KMS-11 (cell line): ENCODE results near the gene FERMT3.
A peak's percentile ranks its signal among the peaks of the same experiment; 100 is the strongest.

Source experiments
- H2AFZ ChIP-seq: fragments of 200-600 bp; sonication (generic); 2 replicates; pipeline ENCODE4 v1.6.1; 2016; ENCODE audit warnings: antibody characterized with exemption, mixed run types, low read depth
- H3K27ac ChIP-seq: fragments of 200-600 bp; sonication (generic); 2 replicates; pipeline ENCODE4 v1.6.1; 2016; ENCODE audit warnings: mild to moderate bottlenecking, mixed run types
- H3K27me3 ChIP-seq: fragments of 200-600 bp; sonication (generic); 2 replicates; pipeline ENCODE4 v1.6.1; 2017; ENCODE audit warnings: mild to moderate bottlenecking, low read depth, mixed run types, moderate library complexity; ENCODE audit not compliant: insufficient read depth
- H3K36me3 ChIP-seq: fragments of 200-600 bp; sonication (generic); 2 replicates; pipeline ENCODE4 v1.6.1; 2017; ENCODE audit warnings: mild to moderate bottlenecking, mixed run types; ENCODE audit not compliant: insufficient read depth
- H3K4me1 ChIP-seq: fragments of 200-600 bp; sonication (generic); 2 replicates; pipeline ENCODE4 v1.6.1; 2016; ENCODE audit warnings: mild to moderate bottlenecking, low read depth, mixed run types; ENCODE audit not compliant: poor library complexity, severe bottlenecking
- H3K4me2 ChIP-seq: fragments of 200-600 bp; sonication (generic); 2 replicates; pipeline ENCODE4 v1.7.0; 2016; ENCODE audit warnings: mild to moderate bottlenecking, mixed run types
- H3K4me3 ChIP-seq: fragments of 200-600 bp; sonication (generic); IDR thresholded peaks from 2 replicates; pipeline ENCODE4 v1.6.1; 2017; ENCODE audit warnings: low read depth, low read length, mixed read lengths; ENCODE audit not compliant: insufficient read depth
- H3K79me2 ChIP-seq: fragments of 200-600 bp; sonication (generic); 2 replicates; pipeline ENCODE4 v1.6.1; 2016; ENCODE audit warnings: low read depth, mixed run types; ENCODE audit not compliant: insufficient read depth
- H3K9ac ChIP-seq: fragments of 200-600 bp; sonication (generic); 2 replicates; pipeline ENCODE4 v1.6.1; 2016; ENCODE audit warnings: mild to moderate bottlenecking, mixed run types
- H4K20me1 ChIP-seq: fragments of 200-600 bp; sonication (generic); 2 replicates; pipeline ENCODE4 v1.6.1; 2016; ENCODE audit warnings: mild to moderate bottlenecking, mixed run types; ENCODE audit not compliant: insufficient read depth
- TF ChIP-seq, protein P1 (sequence below): fragments of 200-600 bp; sonication (generic); conservative IDR thresholded peaks from 2 replicates; pipeline ENCODE4 v1.6.1; 2017; ENCODE audit warnings: low read depth, mild to moderate bottlenecking, antibody characterized with exemption, low read length, moderate library complexity, mixed read lengths

The FERMT3 gene

DNA sequence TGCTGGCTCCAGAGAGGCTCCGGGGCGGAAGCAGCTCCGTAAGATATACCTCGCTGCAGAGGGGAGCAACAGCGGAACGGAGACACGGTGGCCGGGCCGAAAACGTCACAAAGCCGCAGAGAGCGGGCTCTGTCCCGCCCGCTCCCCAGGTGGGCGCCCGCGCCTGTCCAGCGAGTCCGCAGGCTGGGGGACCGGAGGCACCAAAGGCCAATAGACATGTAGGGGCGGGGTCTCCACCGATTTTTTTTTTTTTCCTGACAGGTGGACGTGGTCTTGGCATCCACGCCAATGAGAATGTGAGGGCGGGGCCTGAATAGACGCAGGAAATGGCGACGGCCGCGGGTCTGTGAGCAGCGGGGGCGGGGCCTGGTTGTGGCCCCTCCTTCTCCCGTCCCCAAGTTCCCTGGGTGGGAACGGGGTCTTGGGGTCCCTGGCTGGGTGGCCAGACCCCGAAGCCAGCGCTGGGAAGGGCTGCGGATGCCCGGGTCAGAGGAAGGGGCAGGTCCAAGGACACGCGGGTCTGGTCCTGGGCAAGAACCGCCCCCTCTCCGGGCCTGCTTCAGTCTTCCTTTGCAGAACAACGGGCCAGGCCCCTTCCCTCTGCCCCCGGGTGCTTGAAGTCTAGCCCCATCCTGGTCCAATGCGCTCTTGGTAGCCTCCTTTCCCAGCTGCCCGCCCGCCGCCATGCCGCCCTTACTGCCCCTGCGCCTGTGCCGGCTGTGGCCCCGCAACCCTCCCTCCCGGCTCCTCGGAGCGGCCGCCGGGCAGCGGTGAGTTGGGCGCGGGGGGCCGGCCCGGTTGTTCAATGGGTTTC lies 23.9 kb downstream of the FERMT3 start, which contains the start of gene DNAJC4:
Gene DNAJC4, plus strand, starts transcription at position 378 of the 814 bp plus-strand sequence. Its CDS starts 307 bp downstream, at position 685.
- Histone ChIP-seq H4K20me1 (no peaks in the 10 kb centered on the region), H2AFZ (peak within 1 kb of the TSS; percentile 70), H3K36me3 (no peaks in the 10 kb centered on the region), H3K27ac (peak within 1 kb of the TSS; percentile 8; the same call in 1 of the 2 replicates), H3K27me3 (no peaks in the 10 kb centered on the region), H3K4me1 (peaks cover 32% of the 10 kb centered on the region), H3K9ac (peak within 1 kb of the TSS; percentile 38; the same call in 1 of the 2 replicates), H3K79me2 (no peaks in the 10 kb centered on the region), H3K4me2 (peak within 1 kb of the TSS; percentile 76), H3K4me3 (no peak within 1 kb of the TSS)
- TF ChIP-seq, protein P1, sequence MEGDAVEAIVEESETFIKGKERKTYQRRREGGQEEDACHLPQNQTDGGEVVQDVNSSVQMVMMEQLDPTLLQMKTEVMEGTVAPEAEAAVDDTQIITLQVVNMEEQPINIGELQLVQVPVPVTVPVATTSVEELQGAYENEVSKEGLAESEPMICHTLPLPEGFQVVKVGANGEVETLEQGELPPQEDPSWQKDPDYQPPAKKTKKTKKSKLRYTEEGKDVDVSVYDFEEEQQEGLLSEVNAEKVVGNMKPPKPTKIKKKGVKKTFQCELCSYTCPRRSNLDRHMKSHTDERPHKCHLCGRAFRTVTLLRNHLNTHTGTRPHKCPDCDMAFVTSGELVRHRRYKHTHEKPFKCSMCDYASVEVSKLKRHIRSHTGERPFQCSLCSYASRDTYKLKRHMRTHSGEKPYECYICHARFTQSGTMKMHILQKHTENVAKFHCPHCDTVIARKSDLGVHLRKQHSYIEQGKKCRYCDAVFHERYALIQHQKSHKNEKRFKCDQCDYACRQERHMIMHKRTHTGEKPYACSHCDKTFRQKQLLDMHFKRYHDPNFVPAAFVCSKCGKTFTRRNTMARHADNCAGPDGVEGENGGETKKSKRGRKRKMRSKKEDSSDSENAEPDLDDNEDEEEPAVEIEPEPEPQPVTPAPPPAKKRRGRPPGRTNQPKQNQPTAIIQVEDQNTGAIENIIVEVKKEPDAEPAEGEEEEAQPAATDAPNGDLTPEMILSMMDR, result no peak

DNA sequence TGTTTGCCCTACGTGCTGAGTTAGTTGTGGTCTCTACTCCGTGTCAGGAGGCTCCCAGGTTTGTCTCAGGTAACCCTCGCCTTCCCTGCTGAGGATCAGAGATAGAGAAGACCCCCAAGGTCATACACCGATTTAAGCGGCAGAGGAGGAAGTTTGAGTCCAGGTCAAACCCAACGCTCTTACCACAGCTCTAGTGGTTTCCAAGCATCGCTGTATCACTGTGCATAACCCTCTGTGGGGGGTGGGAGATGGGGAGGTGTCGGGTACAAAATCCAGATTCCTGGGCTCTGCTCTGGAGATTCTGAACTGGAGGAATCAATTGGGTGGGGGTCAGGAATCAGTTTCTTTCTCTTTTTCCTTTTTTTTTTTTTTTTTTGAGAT lies 24.5 kb downstream of the FERMT3 start:
- Histone ChIP-seq H3K27me3 (no peaks in the 10 kb centered on the region), H3K9ac (peak overlapping the region; percentile 38; the same call in 1 of the 2 replicates), H3K4me2 (peak overlapping the region; percentile 76), H3K36me3 (no peaks in the 10 kb centered on the region), H3K79me2 (no peaks in the 10 kb centered on the region), H2AFZ (peak overlapping the region; percentile 70), H3K4me1 (peaks cover 34% of the 10 kb centered on the region), H3K4me3 (no peak overlapping the region), H4K20me1 (no peaks in the 10 kb centered on the region), H3K27ac (peak overlapping the region; percentile 8; the same call in 1 of the 2 replicates)
- TF ChIP-seq, protein P1, result no peak

GRCh38 chr11:64231546-64231945 lies 25.0 kb downstream of the FERMT3 start:
- no peaks in the 10 kb centered on the region for H4K20me1 ChIP-seq
- no peak overlapping the region for H3K4me3 ChIP-seq

DNA sequence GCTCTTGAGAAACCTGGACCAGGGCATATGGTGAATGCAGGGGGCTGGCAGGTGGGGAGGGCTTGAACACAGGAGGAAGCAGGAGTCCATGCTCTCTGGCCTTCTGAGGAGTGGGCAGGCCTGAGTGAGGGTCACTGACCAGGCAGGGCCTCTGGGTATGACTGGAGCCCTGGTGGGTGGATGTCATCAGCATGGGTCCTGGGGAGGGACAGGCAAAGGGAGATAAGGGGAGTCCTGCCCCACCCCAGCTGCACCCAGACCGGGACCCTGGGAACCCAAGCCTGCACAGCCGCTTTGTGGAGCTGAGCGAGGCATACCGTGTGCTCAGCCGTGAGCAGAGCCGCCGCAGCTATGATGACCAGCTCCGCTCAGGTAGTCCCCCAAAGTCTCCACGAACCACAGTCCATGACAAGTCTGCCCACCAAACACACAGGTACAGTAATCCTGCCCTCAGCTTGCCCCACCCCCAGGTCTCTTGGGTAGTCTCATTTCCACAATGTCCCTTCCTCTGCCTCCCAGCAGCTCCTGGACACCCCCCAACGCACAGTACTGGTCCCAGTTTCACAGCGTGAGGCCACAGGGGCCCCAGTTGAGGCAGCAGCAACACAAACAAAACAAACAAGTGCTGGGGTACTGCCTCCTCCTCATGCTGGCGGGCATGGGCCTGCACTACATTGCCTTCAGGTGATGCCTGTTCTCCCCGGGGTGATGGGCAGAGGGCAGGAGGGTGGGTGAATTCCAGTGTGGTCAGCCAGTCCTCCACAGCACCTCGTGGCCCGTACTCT lies 25.9 kb downstream of the FERMT3 start:
- no peak overlapping the region for H3K9ac ChIP-seq
- no peaks in the 10 kb centered on the region for H3K27me3 ChIP-seq
- H3K36me3 ChIP-seq, result no peaks in the 10 kb centered on the region
- H3K27ac ChIP-seq, result no peak overlapping the region
- peaks cover 26% of the 10 kb centered on the region for H3K4me1 ChIP-seq
- H3K4me3 ChIP-seq, result no peak overlapping the region
- no peak overlapping the region for H3K4me2 ChIP-seq
- no peak overlapping the region for H2AFZ ChIP-seq
- H4K20me1 ChIP-seq, result no peaks in the 10 kb centered on the region
- H3K79me2 ChIP-seq, result no peaks in the 10 kb centered on the region
- TF ChIP-seq, protein P1, result no peak

More at GRCh38 chr11:64231546-64231945, 25.0 kb downstream of the FERMT3 start:
- H3K9ac ChIP-seq, result no peak overlapping the region
- no peaks in the 10 kb centered on the region for H3K79me2 ChIP-seq
- no peaks in the 10 kb centered on the region for H3K27me3 ChIP-seq
- peak overlapping the region; percentile 76; the same call in 1 of the 2 replicates for H3K4me2 ChIP-seq
- peaks cover 34% of the 10 kb centered on the region for H3K4me1 ChIP-seq
- H3K36me3 ChIP-seq, result no peaks in the 10 kb centered on the region
- no peak overlapping the region for H3K27ac ChIP-seq
- H2AFZ ChIP-seq, result no peak overlapping the region
- TF ChIP-seq, protein P1, result no peak
